GM21528 (cell line): ENCODE data around the gene PLEKHD1.
"Not testable (repeated sequence)": the region's sequence is repeated elsewhere in the genome, so short reads cannot be mapped to it uniquely, and the experiment has no call there.

Source experiments
- ATAC-seq: cut with Tn5 transposase; IDR thresholded peaks from one replicate; pipeline ENCODE4 v1.9.1; 2021; ENCODE audit warnings: mild to moderate bottlenecking, moderate library complexity; ENCODE audit not compliant: unreplicated experiment, low FRiP score

The PLEKHD1 gene

GRCh38 chr14:69484444-69485314, at the start of gene PLEKHD1:
Gene PLEKHD1, plus strand, starts transcription at chr14:69484728. Its CDS starts 238 bp downstream, at chr14:69484966.
- no peak for ATAC-seq

DNA sequence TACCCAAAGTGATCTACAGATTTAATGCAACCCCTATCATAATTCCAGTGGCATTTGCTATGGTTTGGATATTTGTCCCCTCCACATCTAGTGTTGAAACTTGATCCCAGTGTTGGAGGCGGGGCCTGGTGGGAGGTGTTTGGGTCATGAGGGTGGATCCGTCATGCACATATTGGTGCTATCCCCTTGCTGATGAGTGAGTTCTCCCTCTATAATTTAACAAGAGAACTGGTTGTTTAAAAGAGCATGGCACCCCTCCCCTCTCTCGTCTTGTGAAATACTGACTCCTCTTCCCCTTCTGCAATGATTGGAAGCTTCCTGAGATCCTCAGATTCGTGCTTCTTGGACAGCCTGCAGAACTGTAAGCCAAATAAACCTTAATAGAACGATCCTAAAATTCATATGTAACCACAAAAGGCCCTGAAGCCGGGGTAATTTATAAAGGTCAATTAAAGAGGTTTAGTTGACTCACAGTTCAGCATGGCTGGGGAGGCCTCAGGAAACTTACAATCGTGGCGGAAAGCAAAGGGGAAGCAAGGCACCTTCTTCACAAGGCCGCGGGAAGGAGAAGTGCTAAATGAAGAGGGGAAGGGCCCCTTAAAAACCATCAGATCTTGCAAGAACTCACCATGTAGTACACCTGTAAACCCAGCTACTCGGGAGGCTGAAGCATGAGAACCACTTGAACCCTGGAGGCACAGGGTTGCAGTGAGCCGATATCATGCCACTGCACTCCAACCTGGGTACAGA, 44.8 kb upstream of the PLEKHD1 start:
- ATAC-seq, result no peak

DNA sequence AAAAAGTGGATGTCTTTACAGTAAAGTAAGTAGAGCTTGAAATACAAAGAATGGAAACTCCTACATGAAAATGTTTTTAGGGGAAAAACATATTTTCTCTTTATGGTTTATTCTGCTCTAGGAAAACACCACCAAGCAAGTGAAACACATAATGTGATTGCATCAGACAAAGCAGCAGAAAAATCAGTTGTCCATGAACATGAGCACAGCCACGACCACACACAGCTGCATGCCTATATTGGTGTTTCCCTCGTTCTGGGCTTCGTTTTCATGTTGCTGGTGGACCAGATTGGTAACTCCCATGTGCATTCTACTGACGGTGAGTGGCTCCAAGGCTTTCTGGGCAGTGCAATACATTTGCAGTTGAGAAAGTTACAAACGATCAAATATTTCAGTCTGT, 42.6 kb upstream of the PLEKHD1 start:
- ATAC-seq, result no peak

DNA sequence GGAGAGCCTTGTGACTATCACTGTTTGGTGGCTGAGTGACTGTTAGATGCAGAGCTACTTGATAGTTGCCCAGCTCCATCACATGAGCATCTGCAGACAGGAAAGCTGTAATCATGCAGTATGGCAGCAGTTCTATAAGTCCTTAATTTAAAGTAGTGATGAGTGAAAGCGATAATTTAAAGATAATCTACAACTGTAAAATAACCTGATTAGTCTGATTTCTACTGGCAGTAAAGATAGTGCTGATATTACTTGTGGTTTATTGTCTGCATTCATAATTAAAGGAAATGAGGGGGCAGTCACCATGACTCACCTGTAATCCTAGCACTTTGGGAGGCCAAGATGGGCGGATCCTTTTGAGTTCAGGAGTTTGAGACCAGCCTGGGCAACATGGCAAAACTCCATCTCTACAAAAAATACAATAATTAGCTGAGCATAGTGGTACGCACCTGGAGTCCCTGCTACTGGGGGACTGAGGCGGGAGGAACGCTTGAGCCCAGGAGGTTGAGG, 41.2 kb upstream of the PLEKHD1 start:
- ATAC-seq, result no peak

- no peak for ATAC-seq
Observed at GRCh38 chr14:69449216-69449615, 35.3 kb upstream of the PLEKHD1 start.

DNA sequence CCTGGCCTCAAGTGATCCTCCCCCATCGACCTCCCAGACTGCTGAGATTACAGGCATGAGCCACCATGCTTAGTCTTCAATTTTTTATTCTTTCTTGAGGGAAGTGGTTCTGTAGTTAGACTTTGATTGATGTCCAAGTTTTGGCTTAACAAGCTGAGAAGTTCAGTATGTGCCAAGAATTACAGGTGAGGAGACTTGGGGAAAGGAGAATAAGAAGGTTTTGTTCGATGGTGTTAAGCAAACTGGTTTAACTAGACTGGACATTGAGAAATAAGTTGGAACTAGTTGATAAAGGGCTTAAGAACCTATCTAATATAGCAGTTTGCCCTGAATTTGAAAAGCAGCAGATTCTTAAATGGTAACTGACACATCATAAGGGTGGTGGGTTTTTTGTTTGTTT, 32.6 kb upstream of the PLEKHD1 start:
- no peak for ATAC-seq

DNA sequence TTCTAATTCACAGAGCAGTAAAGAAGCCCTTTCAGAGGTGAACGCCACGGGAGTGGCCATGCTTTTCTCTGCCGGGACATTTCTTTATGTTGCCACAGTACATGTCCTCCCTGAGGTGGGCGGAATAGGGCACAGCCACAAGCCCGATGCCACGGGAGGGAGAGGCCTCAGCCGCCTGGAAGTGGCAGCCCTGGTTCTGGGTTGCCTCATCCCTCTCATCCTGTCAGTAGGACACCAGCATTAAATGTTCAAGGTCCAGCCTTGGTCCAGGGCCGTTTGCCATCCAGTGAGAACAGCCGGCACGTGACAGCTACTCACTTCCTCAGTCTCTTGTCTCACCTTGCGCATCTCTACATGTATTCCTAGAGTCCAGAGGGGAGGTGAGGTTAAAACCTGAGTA, 26.2 kb upstream of the PLEKHD1 start:
- no peak for ATAC-seq

DNA sequence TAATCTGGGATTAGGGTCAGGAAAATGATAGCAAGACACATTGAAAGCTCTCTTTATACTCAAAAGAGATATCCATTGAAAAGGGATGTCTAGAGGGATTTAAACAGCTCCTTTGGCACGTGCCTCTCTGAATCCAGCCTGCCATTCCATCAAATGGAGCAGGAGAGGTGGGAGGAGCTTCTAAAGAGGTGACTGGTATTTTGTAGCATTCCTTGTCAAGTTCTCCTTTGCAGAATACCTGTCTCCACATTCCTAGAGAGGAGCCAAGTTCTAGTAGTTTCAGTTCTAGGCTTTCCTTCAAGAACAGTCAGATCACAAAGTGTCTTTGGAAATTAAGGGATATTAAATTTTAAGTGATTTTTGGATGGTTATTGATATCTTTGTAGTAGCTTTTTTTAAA, 25.4 kb upstream of the PLEKHD1 start:
- no peak for ATAC-seq

DNA sequence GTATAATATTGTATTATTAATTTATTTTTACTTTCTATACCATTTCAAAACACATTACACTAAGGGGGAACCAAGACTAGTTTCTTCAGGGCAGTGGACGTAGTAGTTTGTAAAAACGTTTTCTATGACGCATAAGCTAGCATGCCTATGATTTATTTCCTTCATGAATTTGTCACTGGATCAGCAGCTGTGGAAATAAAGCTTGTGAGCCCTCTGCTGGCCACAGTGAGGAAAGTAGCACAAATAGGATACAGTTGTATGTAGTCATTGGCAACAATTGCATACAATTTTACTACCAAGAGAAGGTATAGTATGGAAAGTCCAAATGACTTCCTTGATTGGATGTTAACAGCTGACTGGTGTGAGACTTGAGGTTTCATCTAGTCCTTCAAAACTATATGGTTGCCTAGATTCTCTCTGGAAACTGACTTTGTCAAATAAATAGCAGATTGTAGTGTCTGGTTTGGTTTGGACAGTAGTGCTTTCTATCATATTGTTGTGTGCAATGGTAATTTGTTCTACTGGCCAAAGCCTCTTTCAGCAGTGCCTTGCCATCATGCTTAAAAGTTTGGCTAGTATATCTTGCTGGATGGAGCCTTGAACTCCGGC, 24.3 kb upstream of the PLEKHD1 start:
- no peak for ATAC-seq

- no peak for ATAC-seq
Observed at GRCh38 chr14:69464379-69464778, 20.1 kb upstream of the PLEKHD1 start.

GRCh38 chr14:69464829-69465228, 19.7 kb upstream of the PLEKHD1 start:
- no peak for ATAC-seq

DNA sequence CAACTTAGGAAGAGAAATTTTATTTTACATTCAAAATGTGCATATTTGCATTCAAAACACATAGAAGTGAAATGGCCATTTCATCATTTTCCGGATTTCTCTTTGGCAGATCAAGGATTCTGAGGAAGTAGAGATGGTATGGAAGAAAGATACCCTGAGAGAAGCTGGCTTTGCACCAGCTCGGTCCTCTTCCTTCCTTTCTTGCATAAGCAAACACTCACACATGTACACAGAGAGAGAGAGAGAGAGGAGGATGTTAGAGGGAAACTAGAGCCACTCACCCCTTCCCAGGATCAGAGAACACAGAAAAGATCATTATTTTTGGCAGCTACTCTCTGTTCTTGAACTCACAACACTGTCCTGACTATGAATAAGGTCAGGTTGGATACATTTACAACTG, 15.6 kb upstream of the PLEKHD1 start:
- ATAC-seq, result no peak

DNA sequence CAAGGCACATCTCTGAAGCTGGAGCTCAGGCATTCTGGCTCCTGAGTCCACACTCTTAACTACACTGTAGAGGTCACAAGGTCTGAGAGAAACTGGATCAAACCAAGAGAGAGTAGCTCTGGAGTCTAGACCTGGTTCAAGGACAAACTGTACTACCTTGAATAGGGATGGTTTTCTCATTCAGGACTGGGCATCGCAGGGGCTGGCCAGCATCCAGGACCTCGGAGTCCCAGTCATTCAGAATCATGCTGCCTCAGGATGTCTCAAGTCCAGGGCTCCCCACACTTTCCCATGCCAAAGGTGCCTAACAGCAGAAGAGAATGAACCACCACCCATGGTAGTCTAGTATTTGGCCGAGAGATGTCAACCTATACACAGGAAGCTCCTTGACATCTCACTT, 13.1 kb upstream of the PLEKHD1 start:
- ATAC-seq, result no peak

DNA sequence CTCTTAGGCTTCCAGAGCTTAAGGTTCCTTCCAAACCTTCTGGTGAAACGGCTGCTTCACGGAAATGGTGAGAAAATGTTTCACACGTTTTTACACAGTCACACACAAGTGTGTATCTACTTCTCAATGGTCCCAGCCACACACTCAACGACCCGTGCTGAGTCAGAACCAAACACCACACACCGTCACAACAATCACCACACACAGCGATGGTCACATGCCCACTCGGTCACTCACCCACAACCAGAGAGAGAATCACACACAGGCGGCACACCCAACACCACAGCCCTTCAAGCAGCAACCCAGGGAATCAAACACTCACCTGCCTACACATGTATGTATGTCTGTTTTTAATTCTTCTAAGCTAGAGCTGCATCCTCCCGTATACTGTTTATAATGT, 12.6 kb upstream of the PLEKHD1 start:
- no peak for ATAC-seq

GRCh38 chr14:69473260-69473659, 11.3 kb upstream of the PLEKHD1 start:
- ATAC-seq, result no peak

DNA sequence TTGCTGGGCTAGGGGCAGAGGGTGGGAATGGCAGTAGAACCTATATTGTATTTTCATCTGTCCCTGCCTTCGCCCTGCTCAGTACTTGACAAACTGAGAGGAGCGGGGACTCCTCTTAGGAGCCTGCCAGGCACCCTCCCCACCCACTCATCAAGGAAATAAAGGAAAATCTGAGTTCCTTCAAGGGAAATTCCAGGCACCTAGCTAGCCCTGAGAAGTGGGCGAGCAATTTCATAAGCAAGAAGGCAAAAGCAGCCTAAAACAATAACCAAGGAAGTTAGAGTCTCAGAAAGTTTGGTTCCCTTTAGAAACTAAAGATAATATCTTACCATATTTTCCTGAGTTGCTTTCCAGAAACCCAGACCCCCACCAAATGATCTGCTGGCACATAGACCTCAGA, 10.6 kb upstream of the PLEKHD1 start:
- ATAC-seq, result no peak

- no peak for ATAC-seq
Observed at GRCh38 chr14:69475194-69475818, 9.2 kb upstream of the PLEKHD1 start.

DNA sequence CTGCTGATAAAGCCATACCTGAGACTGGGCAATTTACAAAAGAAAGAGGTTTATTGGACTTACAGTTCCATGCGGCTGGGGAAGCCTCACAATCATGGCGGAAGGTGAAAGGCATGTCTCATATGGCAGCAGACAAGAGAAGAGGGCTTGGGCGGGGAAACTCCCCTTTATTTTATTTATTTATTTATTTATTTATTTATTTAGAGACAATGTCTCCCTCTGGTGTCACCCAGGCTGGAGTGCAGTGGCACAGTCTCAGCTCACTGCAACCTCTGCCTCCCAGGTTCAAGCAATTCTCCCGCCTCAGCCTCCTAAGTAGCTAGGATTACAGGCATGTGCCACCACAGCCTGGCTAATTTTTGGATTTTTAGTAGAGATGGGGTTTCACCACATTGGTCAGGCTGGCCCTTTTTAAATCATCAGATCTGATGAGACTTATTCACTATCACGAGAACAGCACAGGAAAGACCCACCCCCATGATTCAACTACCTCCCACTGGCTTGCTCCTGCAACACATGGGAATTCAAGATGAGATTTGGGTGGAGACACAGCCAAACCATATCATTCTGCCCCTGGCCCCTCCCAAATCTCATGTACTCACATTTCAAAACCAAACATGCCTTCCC, 7.6 kb upstream of the PLEKHD1 start:
- not testable (repeated sequence) for ATAC-seq

DNA sequence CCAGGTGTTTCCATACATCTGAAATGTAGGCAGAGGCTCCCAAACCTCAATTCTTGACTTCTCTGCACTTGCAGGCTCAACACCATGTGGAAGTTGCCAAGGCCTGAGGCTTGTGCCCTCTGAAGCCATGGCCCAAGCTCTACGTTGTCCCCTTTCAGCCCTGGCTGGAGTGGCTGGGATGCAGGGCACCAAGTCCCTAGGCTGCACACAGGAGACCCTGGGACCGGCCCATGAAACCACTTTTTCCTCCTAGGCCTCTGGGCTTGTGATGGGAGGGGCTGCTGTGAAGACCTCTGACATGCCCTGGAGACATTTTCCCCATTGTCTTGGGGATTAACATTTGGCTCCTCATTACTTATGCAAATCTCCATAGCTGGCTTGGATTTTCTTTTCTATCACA, 6.5 kb upstream of the PLEKHD1 start:
- ATAC-seq, result not testable (repeated sequence)

DNA sequence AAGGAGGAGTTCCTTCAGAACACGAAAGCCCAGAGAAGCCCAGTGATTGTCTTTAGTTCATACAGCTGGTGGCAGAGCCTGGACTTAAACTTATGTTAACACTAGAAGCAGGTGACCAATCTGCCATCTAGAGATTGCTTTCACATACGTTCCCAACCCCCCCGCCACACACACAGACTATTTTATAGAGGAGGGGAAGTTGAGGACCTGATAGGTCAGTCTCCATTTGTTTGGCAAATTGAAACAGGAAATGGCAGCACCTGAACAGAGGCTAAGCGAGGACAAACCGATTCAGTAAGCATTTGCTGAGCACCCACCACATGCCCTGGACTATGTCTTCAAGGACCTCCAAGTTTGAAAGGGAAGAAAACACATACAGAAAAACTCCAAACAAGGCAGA, 4.8 kb upstream of the PLEKHD1 start:
- no peak for ATAC-seq
